Skin of body (tissue), 2 donors: ENCODE measurements around the gene S1PR5. TPM values are rescaled to one million over a fixed set of nuclear protein-coding genes. Genes with fewer than 3 reads are reported as not detected.
"Not testable (repeated sequence)": the region's sequence is repeated elsewhere in the genome, so short reads cannot be mapped to it uniquely, and the experiment has no call there.

Experiments used
- DNase-seq: peaks from one replicate; lab custom pipeline; 2025; lab: John Stamatoyannopoulos, UW
- total RNA-seq: library from RNA; depleted of rRNA; stranded (reverse); fragments of >200 nt; gene quantifications from one replicate; pipeline ENCODE4 v1.2.3, GENCODE V29; 2014

The S1PR5 gene
- 6.6 TPM for total RNA-seq

- no peak for DNase-seq
Measured at GRCh38 chr19:10517361-10517759, at the start of gene S1PR5. S1PR5 (minus strand) TSS chr19:10517447; CDS start chr19:10515011, 2,436 bp downstream.

- no peak for DNase-seq
Measured at GRCh38 chr19:10566658-10567410, 49.6 kb upstream of the S1PR5 start.

- DNase-seq: no peak
Measured at GRCh38 chr19:10566408-10566657, 49.1 kb upstream of the S1PR5 start.

GRCh38 chr19:10565567-10566407, 48.5 kb upstream of the S1PR5 start, which contains the start of gene KRI1:
KRI1 (minus strand) TSS chr19:10566010; CDS start chr19:10565999, 11 bp downstream.
- DNase-seq: peak; percentile 97

GRCh38 chr19:10565028-10565566, 47.9 kb upstream of the S1PR5 start:
- DNase-seq: no peak

GRCh38 chr19:10562609-10563008, 45.4 kb upstream of the S1PR5 start:
- DNase-seq: no peak

- no peak for DNase-seq
Measured at GRCh38 chr19:10560154-10560553, 42.9 kb upstream of the S1PR5 start.

- DNase-seq: no peak
Measured at GRCh38 chr19:10557603-10558197, 40.5 kb upstream of the S1PR5 start.

GRCh38 chr19:10555610-10555973, 38.3 kb upstream of the S1PR5 start:
- no peak for DNase-seq

- no peak for DNase-seq
Measured at GRCh38 chr19:10554760-10555609, 37.7 kb upstream of the S1PR5 start.

- no peak for DNase-seq
Measured at GRCh38 chr19:10553943-10554381, 36.7 kb upstream of the S1PR5 start.

- no peak for DNase-seq
Measured at GRCh38 chr19:10553087-10553667, 35.9 kb upstream of the S1PR5 start.

GRCh38 chr19:10552510-10553053, 35.3 kb upstream of the S1PR5 start:
- no peak for DNase-seq

- DNase-seq: no peak
Measured at GRCh38 chr19:10551698-10552301, 34.6 kb upstream of the S1PR5 start.

GRCh38 chr19:10551006-10551405, 33.8 kb upstream of the S1PR5 start:
- DNase-seq: not testable (repeated sequence)

- no peak for DNase-seq
Measured at GRCh38 chr19:10550336-10550735, 33.1 kb upstream of the S1PR5 start.

GRCh38 chr19:10549733-10550132, 32.5 kb upstream of the S1PR5 start:
- no peak for DNase-seq

GRCh38 chr19:10548746-10549276, 31.6 kb upstream of the S1PR5 start:
- DNase-seq: no peak

GRCh38 chr19:10546817-10547216, 29.6 kb upstream of the S1PR5 start:
- DNase-seq: no peak

- DNase-seq: no peak
Measured at GRCh38 chr19:10544753-10545251, 27.6 kb upstream of the S1PR5 start.
